ENCODE measurements around the gene CCDC15. TPM values are rescaled to one million over a fixed set of nuclear protein-coding genes. Genes with fewer than 3 reads are reported as not detected.
"Not testable (repeated sequence)": the region's sequence is repeated elsewhere in the genome, so short reads cannot be mapped to it uniquely, and the experiment has no call there.

CCDC15 gene
- total RNA-seq, 1 donor from 2014 or later = 2.6 TPM

DNA sequence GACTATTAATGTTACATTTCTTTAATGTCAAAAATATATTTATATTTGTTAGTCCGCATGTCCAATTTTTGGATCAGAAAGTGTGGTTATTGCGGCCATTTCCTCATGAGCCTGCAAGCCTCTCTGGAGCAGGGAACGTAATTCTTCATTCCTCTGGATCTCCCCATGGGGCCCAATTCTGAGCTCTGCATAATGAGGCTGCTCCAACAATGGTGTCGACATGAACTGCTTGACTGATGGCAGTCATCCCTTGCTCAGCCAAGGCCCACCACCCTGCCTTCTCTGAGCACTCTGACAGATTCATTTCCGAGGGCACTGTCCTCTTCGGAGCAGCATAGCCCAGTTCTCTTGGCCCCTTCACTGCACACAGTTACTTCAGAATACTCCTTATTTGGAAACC, 15.0 kb upstream of the CCDC15 start:
- no peak for DNase-seq (ENCODE audit: low read depth, low spot score)

DNA sequence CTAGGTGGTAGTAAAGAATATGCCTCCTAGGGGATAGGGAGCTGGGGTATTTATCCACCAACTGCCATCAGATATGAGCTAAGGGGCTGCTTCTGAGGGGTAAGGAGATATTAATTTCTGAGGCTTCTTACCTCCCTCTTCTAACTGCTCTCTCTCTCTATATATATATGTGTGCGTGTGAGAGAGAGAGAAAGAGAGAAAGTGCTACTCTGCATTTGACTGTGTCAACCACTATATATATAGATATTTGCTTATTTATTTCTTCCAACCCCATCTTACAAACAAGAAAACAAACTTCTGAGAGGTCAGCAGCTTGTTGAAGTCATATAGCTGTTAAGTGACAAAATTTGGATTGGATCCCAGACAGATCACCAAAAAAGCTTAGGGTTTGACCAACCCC, 12.3 kb upstream of the CCDC15 start:
- DNase-seq (ENCODE audit: low read depth, low spot score) = no peak

DNA sequence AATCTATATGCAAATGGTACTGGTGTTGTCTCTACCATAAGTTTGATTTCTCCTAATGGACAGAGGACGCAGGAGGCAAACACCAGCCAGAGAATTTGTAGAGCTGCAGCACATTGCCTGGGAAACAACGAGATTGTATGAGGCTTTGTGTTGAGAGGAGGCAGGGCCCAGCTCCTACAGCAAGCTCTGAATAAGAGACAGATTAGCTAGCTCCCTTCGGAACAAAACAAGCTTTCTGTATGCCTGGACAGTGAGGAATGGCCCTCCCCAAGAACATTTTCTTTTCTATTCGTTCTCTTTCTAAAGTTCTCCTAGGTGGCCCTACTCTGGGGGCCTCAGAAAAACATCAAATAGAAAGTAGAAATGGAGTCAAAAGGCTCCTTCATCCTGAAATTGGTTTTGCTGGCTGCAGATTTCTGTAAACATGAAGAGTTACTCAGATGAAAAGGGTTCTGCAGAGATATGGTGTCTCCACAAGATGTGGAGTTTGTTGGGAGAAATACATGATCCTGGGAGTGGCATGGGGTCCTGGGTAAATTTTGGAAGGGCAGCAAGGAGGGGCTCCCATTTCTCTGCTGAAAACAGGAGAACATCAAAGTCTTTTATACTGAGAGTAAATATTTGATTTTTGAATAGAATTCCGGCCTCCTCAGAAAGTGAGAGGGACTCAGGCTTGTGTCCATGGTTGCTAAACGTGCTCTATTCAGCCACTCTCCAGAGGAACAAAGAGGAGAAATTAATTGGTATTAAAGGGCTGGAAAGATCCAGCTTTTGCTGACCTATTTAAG, 11.3 kb upstream of the CCDC15 start:
- no peak for DNase-seq (ENCODE audit: low read depth, low spot score)

DNA sequence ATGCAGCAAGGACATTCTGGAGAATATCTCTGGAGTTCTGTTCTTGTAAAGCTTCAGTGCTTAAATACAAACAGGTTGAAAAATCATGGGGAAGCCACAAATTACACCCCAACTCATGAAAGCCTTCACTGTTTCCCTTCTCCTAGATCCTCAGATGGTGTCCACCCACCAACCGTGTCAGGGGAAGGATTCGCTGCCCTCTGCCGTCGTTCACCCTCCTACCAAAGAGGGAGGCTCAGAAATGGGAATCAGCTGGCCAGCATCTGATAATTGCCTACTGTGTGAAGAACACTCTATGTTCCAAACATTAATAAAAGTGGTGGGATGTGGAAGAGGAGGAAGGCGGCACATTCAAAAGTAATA, 10.8 kb upstream of the CCDC15 start:
- no peak for DNase-seq (ENCODE audit: low read depth, low spot score)

DNA sequence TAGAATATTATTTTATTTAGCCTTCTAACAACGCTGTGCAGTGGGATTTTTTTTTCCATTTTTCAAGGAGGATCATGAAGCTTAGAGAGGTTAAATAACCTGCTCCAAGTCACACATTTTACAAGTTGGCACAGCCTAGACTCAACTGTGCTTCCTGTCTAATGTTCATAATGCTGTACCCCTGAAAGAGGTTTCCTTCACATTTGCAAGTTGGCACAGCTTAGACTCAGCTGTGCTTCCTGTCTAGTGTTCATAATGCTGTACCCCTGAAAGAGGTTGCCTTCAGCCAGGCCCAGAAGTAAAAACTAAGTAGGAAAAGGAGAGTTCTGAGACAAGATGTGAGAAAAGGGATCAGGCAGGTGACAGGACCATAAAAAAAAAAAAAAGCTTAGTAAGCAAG, 10.3 kb upstream of the CCDC15 start:
- no peak for DNase-seq (ENCODE audit: low read depth, low spot score)

DNA sequence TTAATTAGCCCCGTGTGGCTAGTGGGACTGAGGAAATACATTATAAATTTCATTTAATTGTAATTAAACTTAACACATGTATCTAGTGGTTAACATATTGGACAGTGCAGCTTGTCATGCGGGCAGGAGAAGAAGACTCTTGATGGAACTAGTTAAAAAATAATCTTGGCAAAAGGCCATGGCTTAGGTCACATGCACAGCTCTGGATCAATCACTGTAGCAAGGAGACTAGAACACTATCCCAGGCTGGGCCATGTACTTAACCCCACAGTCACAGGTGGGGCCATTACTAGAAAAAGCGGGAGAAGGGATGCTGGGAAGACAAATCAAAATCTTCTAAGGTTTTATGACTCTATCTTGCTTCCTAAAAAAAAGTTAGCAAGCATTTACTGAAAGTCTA, 9.4 kb upstream of the CCDC15 start:
- DNase-seq (ENCODE audit: low read depth, low spot score) = no peak

DNA sequence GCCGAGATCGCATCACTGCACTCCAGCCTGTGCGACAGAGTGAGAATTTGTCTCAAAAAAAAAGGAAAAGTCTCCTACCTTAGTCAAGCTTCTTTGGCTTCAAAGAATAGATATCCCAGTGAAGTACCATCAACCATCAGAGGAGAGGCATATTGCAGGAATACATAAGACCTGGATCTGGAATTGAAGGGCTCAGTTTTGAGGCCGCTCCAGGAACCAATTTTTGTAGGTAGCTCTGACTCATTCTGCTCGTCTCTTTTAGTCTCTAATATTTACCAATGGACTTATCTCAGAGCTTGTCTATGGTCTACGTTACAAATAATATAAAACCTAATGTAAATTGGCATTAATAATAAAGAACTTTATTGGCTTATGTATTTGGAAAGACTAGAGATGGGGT, 8.2 kb upstream of the CCDC15 start:
- DNase-seq (ENCODE audit: low read depth, low spot score) = no peak

DNA sequence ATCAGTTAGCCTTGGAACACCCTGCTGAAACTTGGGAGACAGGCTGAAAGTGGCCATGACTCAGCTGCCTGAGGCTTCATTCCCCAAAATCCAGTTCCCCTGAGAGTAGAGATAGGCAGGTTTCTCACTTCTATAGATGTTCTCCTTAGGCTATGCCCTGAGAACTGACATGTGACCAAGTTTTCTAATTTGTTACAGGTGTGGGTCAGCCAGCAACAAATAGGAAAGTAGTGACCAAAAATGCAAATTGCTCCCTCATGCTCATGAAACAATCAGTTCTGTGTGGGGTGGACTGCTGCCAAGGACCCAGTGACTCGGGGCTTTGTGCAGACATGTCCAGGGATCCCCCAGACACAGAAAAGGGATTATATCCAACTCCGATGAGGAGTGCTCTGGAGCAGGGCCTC, 7.3 kb upstream of the CCDC15 start:
- no peak for DNase-seq (ENCODE audit: low read depth, low spot score)

DNA sequence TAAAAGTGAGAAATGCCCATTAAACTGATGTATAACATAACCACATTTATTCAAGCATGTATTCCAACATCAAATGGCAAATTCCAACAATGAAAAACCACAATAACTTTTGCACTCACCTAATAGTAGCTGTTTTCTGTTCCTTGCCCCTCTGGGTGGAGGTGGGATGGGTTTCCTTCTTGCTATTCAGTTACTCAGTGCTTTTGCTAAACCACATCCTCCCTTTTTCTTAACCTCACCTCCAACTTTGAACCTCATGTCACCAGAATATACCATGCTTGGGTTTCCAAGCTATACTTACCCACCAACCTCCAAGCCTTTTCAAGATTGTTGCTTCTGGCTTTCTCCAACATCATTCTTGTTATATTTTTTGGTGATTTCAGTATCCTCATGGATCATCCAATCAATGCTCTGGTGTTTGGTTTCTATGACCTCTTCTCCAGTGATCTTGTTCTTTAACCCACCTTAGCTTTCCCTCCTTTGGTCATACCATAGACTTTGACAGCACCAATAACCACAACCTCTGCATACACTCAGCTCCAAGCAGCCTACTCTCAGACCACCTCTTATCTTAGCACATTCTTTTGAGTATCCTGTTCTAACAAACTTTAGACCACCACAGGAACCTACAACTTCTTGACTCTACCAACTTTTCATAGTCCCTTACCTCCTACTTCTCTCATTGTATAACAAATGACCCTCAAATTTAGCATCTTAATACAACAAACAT, 3.2 kb upstream of the CCDC15 start:
- DNase-seq (ENCODE audit: low read depth, low spot score) = no peak

DNA sequence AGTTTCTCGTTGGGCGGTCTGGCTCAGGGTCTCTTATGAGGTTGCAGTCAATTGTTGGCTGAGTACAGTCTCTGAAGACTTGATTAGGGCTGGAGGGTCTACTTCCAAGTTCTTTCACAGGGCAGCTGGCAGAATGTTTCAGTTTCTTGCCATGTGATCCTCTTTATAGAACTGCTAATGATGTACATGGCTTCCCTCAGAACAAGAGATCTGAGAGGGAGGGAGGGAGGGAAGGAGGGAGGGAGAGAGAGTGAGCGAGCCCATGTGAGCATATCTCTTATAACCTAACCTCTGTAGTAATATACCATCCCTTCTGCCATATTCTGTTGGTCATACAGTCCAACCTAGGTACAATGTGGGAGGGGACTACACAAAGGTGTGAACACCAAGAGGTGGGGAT, 2.7 kb upstream of the CCDC15 start:
- DNase-seq (ENCODE audit: low read depth, low spot score) = no peak

DNA sequence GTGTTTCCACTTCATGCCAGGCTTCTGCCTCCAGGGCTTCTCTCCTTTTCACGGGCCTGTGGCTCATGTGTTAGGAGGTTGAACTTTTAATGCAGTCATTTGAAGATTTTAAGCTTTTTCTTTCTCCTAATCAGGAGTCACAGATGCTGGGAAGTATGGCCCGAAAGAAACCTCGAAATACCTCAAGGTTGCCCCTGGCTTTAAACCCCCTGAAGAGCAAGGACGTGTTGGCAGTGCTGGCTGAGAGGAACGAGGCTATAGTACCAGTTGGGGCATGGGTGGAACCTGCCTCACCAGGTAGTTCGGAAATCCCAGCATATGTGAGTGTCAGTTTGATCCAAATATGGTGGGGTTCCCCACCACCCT, 571 bp downstream of the CCDC15 start:
- DNase-seq (ENCODE audit: low read depth, low spot score) = no peak

DNA sequence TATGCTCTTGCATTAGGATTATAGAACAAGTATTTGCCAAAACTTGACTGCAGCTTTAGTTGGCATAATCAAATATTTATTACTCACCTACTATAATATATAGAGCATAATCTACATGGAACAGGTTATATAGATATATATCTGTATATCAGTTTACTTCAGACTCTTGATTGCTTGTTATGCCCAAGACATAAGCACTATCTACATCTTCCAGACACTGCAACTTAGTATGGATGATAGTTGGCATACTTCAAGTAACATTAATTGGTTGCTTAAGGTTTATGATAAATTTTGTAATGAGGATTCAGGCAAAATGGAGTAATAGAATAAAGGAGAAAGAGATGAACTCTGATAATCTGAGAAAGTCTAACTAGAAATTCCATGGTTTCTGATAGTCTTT, 1.0 kb downstream of the CCDC15 start:
- DNase-seq (ENCODE audit: low read depth, low spot score) = no peak

DNA sequence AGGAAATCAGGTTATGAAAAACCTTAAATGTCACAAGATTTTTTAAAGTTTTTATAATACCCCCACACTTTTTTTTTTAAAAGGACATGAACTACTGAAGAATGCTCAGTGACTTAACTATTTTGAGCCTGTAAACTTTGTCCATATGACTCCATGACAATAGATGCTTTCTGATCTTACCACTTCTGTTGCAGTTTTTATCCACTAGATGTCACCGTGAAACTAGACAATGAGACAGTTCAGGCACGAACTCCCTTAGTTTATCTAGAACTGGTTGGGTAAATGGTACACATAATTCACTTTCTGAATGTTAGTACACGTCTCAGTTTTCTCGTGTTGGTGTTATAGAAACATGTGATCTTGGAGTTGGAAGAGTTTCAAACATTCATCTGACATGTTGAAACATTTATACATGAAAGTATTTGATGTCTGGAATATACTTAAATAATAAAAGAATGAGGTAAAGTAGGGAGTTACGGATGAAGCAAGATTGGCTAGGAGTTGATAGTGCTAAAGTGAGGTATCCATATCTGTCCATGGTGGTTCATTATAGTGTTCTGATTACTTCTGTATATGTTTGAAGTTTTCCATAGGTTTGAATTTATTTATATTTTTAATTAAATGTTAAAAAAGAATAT, 8.1 kb downstream of the CCDC15 start:
- peak; percentile 56 for DNase-seq (ENCODE audit: low read depth, low spot score)

DNA sequence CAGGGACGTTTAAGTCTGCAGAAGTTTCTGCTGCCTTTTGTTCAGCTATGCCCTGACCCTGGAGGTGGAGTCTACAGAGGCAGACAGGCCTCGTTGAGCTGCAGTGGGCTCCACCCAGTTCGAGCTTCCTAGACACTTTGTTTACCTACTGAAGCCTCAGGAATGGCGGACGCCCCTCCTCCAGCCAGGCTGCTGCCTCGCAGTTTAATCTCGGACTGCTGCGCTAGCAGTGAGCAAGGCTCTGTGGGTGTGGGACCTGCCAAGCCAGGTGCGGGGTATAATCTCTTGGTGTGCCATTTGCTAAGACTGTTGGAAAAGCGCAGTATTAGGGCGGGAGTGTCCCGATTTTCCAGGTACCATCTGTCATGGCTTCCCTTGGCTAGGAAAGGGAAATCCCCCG, 14.2 kb downstream of the CCDC15 start:
- not testable (repeated sequence) for DNase-seq (ENCODE audit: low read depth, low spot score)

DNA sequence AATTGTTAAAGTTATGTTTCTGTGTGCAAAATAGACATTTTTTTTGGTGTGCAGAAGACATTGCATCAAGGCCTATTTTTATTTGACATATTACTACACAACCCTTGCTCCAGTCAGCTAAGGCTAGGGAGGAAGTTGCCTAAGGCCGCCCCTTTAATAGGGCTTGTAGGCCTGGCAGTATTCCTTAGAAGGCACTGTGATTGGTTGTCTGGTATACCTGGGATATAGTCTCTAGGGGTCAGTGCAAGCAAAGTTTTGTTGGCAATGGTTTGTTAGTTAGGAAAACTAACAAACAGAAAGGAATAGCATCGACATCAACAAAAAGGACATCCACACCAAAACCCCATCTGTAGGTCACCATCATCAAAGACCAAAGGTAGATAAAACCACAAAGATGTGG, 16.9 kb downstream of the CCDC15 start:
- DNase-seq (ENCODE audit: low read depth, low spot score) = no peak

DNA sequence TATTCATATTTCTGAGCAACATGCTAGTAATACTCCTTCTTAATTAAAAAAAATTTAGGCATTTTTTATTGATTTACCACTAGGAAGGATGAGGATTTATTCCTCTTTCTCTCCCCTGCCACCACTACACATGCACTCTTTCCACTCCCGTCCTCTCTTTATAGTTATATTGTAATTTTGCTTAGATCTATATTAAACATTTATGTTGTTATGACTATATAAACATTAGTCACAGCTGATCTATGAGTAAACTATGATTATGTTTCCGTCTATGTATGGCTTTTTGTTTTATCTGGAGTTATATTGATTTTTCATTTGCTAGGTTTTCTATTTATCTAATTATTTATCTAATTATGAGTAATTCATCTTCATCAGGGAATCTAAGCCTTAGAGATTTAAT, 17.8 kb downstream of the CCDC15 start:
- DNase-seq (ENCODE audit: low read depth, low spot score) = no peak

DNA sequence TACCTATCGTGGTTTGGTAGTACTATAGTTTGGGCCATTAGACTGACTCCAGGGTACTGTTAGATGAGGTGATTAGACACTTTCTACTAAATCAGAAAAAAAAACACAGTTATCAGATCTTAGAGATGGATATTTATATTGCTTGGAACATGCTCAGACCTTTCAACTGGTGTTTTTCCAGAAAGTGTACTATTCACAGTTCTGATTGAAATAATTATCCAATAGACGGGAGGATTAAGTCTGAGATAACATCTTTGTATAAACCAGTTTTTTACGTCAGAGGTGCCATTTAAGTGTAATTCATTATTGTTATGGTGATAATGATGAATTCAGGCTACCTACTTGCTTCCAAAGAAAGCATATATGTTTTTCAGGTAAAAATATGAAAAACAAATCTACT, 22.5 kb downstream of the CCDC15 start:
- no peak for DNase-seq (ENCODE audit: low read depth, low spot score)

DNA sequence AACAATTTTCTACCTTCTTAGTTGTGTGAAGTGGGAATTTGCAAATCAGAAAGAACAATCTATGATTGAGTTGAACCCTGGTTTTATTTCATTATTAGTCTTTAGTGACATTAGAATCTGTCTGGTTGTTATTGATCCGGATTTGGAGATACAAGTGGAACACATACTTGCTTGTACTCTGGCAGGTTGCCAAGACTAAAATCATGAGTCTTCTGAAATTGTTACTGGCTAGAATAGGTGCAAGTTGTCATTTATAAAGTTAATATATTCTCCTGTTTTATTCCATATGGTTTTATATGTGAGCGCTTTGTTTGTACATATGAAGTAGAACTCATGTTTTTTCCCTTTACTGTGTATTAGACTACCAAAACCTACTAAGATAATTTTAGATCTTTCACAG, 23.0 kb downstream of the CCDC15 start:
- no peak for DNase-seq (ENCODE audit: low read depth, low spot score)

DNA sequence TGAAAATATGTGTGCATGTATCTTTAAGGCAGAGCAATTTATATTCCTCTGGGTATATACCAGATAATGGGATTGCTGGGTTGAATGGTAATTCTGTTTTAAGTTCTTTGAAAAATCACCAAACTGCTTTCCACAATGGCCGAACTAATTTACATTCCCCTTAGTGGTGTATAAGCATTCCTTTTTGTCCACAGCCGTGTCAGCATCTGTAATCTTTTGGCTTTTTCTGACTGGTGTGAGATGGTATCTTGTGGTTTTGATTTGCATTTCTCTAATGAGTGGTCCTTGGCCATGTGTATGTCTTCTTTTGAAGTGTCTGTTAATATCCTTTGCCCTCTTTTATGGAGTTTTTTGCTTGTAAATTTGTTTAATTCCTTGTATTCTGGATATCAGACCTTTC, 24.3 kb downstream of the CCDC15 start:
- no peak for DNase-seq (ENCODE audit: low read depth, low spot score)

DNA sequence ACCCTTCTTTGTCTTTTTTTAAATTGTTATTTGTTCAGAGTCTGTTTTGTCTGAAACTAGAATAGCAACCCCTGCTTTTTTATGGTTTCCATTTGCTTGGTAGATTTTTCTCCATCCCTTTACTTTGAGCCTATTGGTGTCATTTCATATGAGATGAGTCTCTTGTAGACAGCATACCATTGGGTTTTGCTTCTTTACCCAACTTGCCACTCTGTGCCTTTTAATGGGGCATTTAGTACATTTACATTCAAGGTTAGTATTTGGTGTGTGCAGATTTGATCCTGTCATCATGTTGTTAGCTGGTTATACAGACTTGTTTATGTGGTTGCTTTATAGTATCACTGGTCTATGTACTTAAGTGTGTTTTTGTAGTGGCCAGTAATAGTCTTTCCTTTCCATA, 28.0 kb downstream of the CCDC15 start:
- DNase-seq (ENCODE audit: low read depth, low spot score) = no peak

DNA sequence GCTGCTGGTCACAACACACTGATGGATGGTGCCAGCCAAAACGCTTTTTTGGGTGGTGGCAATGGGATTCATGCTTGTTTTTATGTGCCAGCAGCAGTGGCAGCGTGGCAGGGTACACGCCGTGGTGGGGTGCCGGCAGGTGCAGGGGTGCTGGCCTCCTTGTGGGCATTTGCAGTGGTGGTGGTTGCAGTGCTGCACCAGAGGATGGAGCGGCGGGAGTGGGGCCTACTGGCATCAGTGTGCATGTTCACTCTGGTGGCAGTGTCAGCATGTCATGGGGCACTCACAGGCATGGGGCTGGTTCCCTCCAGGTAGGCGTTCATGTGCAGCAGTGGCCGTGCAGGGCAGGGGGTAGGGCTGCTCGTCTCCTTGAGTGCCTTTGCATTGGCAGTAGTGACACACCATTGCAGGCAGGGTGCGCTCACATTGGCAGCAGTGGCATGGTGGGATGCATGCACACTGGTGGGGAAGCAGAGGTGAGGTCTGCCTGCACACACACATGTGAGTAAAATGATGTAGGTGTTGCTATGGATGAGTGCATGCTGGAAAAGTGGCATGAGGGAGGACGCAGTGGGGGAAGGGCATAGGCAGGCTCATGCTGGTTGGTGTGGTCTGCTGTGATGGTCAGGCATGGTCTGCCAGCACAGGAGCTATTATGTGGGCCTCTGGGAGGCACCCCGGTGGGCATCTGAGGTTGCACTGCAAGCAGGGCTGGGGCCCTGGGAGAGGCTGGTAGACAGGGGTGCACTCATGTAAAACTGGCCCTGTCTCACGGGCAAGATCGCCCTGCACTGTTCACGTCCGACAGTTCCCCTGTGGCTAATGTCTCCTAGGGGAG, 29.9 kb downstream of the CCDC15 start:
- DNase-seq (ENCODE audit: low read depth, low spot score) = no peak

DNA sequence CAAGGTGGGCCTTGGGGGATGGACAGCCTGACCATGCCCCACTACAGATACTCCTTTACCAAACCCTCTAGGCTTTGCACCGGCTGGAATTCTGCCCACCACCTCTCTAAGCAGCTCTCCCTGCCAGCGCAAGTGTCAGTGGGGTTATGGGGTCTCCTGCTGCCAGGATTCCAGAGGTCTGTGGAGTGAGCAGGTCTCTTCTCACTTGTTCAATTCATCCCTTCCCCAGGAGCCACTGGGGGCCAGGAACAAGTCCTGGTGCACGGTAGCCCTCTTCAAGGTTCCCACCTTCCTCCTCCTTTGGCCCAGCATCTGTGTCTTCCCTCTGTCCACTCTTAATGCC, 30.5 kb downstream of the CCDC15 start:
- DNase-seq (ENCODE audit: low read depth, low spot score) = no peak
